K562 (cell line): Measurements from ENCODE around the gene LETM1. TPM values are rescaled to one million over a fixed set of nuclear protein-coding genes. Genes with fewer than 3 reads are reported as not detected.

ENCODE experiments used
- E2F3 ChIP-seq: fragments of 250-450 bp; sonication (Bioruptor Pico); IDR thresholded peaks from 2 replicates; pipeline ENCODE4 v1.4.0; 2020; ENCODE audit warnings: mild to moderate bottlenecking
- E2F6 ChIP-seq, 2 experiments: IDR thresholded peaks; 2 replicates each; pipeline ENCODE4 v1.6.1; 2011; ENCODE audit warnings: borderline replicate concordance in 1 of 2, control low read depth in 1 of 2, low read depth in 1 of 2, low read length in 1 of 2, mild to moderate bottlenecking in 1 of 2, mixed read lengths in 1 of 2, moderate library complexity in 1 of 2; ENCODE audit not compliant: insufficient read depth in 1 of 2, insufficient read length in 1 of 2, poor library complexity in 1 of 2, severe bottlenecking in 1 of 2; ENCODE audit errors: extremely low read depth in 1 of 2
- FIP1L1 ChIP-seq: fragments of 200-400 bp; formaldehyde crosslinking; IDR thresholded peaks from 2 replicates; pipeline ENCODE4 v1.6.1; 2018; ENCODE audit warnings: mild to moderate bottlenecking, low read depth, low read length; ENCODE audit not compliant: poor library complexity, severe bottlenecking
- HNRNPL ChIP-seq: fragments of 200-400 bp; formaldehyde crosslinking; IDR thresholded peaks from 2 replicates; pipeline ENCODE4 v1.6.1; 2017; ENCODE audit warnings: low read depth, mild to moderate bottlenecking, low read length
- HOXB6 ChIP-seq: fragments of 250-450 bp; sonication (Bioruptor Pico); IDR thresholded peaks from 2 replicates; pipeline ENCODE4 v1.5.1; 2022; ENCODE audit warnings: mild to moderate bottlenecking, borderline replicate concordance
- NCOA6 ChIP-seq: fragments of 450-650 bp; IDR thresholded peaks from 2 replicates; pipeline ENCODE4 v1.6.1; 2017; ENCODE audit warnings: mild to moderate bottlenecking
- POLR3G ChIP-seq: IDR thresholded peaks from 2 replicates; pipeline ENCODE4 v1.6.1; 2011; ENCODE audit not compliant: insufficient read length, insufficient replicate concordance; ENCODE audit errors: extremely low read depth
- RUNX1 ChIP-seq: sonication (generic); IDR thresholded peaks from 2 replicates; pipeline ENCODE4 v1.6.1; 2016; ENCODE audit warnings: antibody characterized with exemption, low read depth
- SFPQ ChIP-seq: fragments of 200-400 bp; formaldehyde crosslinking; IDR thresholded peaks from 2 replicates; pipeline ENCODE4 v1.6.1; 2017; ENCODE audit warnings: mild to moderate bottlenecking, low read depth, low read length, moderate library complexity
- TRIM25 ChIP-seq: fragments of 450-650 bp; IDR thresholded peaks from 2 replicates; pipeline ENCODE4 v1.7.0; 2016; ENCODE audit warnings: borderline replicate concordance
- ZC3H4 ChIP-seq: sonication (generic); formaldehyde crosslinking; IDR thresholded peaks from 2 replicates; pipeline ENCODE4 v1.9.0; 2021; ENCODE audit warnings: missing genetic modification reagents, borderline replicate concordance
- ZNF518B ChIP-seq: fragments of 250-450 bp; sonication (Bioruptor Pico); IDR thresholded peaks from 2 replicates; pipeline ENCODE4 v1.5.0; 2021; ENCODE audit warnings: mild to moderate bottlenecking, moderate library complexity
- ZNF592 ChIP-seq: fragments of 450-650 bp; IDR thresholded peaks from 2 replicates; pipeline ENCODE4 v1.6.1; 2017; ENCODE audit warnings: antibody characterized with exemption, mild to moderate bottlenecking
- polyA plus RNA-seq, 8 experiments: library from polyadenylated mRNA; depleted of rRNA in 4 of 8; stranded (reverse) in 5 of 8; unstranded in 3 of 8; fragments of >200 nt; fragmentation: Nextera tagmentation in 2 of 8; fragmentation: Illumina TruSeq in 1 of 8; extraction: Ambion mirVana in 2 of 8; extraction: Trizol in 1 of 8; gene quantifications; 2 replicates each; pipeline versions ENCODE4 v1.2.1 to v1.2.3, GENCODE V29; 2011 to 2014; ENCODE audit warnings: inconsistent platforms in 1 of 8, missing spikeins in 1 of 8
- total RNA-seq, 7 experiments: library from RNA; depleted of rRNA in 6 of 7; stranded (reverse); fragments of >200 nt in 6 of 7; fragmentation: Illumina TruSeq in 2 of 7; extraction: Trizol in 2 of 7; gene quantifications; 2 replicates each; pipeline versions ENCODE4 v1.2.1 to v1.2.3, GENCODE V29; 2011 to 2021; ENCODE audit warnings: low replicate concordance in 1 of 7

LETM1 gene
- total and polyA plus RNA-seq, 9 of the 15 experiments (the other 6 are each of a cell fraction or from before 2014, with no cell fraction given) = 3.9 to 109 (median 35.0) TPM

- TF ChIP-seq HNRNPL = no peak; the same call in 1 of the 2 replicates
- TF ChIP-seq E2F3 (CRISPR knock-in tag) = no peak
- TF ChIP-seq ZNF592 = no peak
- TF ChIP-seq TRIM25 = no peak
- TF ChIP-seq RUNX1 = no peak
- peak in 1 of 2 experiments; percentile 35 for TF ChIP-seq E2F6 (IDR thresholded peaks at IDR 0.05; ENCODE audit: borderline replicate concordance in 1 of 2, extremely low read depth in 1 of 2, insufficient read depth in 1 of 2, insufficient read length in 1 of 2, low read depth in 1 of 2, low read length in 1 of 2, poor library complexity in 1 of 2, severe bottlenecking in 1 of 2)
- TF ChIP-seq NCOA6 = no peak
- TF ChIP-seq POLR3G = no peak
- no peak for TF ChIP-seq ZNF518B (CRISPR knock-in tag)
- no peak for TF ChIP-seq HOXB6
- TF ChIP-seq FIP1L1 = no peak
- no peak for TF ChIP-seq SFPQ
- TF ChIP-seq ZC3H4 (CRISPR knock-in tag) = no peak
Measured at GRCh38 chr4:1855333-1856070, 454 bp downstream of the LETM1 start (continued).
